Stimulated activated CD4-positive, alpha-beta T cell treated with anti-CD3 and anti-CD28 coated beads, TNF-alpha, amount 100 ng/mL, for 24 hours (primary cell): ENCODE results near the gene RIPOR1.
A peak's percentile ranks its signal among the peaks of the same experiment; 100 is the strongest.

ENCODE experiments used
- DNase-seq, 3 experiments: peaks; one replicate each; pipeline ENCODE4 v3.0.0-alpha.2; 2020; ENCODE audit warnings: low read depth in 3 of 3

Gene RIPOR1

GRCh38 chr16:67539691-67540635 is 11.3 kb downstream of the RIPOR1 start:
- DNase-seq, result no peak

- no peak for DNase-seq
Observed at GRCh38 chr16:67540756-67541155, 12.1 kb downstream of the RIPOR1 start.

- no peak for DNase-seq
Observed at GRCh38 chr16:67541391-67542263, 13.0 kb downstream of the RIPOR1 start.

DNA sequence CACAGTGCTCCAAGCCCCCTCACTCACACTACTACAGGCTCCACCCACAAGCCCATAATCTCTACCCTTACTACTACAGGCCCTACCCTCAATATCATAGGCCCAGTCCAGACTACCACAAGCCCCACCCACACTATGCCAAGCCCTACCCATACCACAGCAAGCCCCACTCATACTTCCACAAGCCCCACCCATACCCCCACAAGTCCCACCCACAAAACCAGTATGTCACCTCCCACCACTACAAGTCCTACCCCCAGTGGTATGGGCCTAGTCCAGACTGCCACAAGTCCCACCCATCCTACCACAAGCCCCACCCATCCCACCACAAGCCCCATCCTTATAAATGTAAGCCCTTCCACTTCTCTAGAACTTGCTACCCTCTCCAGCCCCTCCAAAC is 13.8 kb downstream of the RIPOR1 start:
- peak in 1 of 3 experiments; percentile 66 for DNase-seq

GRCh38 chr16:67543036-67543435 is 14.4 kb downstream of the RIPOR1 start:
- DNase-seq, result no peak

- DNase-seq, result no peak
Observed at GRCh38 chr16:67543582-67543981, 15.0 kb downstream of the RIPOR1 start.

GRCh38 chr16:67544329-67544841 is 15.8 kb downstream of the RIPOR1 start:
- no peak for DNase-seq

GRCh38 chr16:67544844-67545664 is 16.4 kb downstream of the RIPOR1 start:
- DNase-seq, result no peak

DNA sequence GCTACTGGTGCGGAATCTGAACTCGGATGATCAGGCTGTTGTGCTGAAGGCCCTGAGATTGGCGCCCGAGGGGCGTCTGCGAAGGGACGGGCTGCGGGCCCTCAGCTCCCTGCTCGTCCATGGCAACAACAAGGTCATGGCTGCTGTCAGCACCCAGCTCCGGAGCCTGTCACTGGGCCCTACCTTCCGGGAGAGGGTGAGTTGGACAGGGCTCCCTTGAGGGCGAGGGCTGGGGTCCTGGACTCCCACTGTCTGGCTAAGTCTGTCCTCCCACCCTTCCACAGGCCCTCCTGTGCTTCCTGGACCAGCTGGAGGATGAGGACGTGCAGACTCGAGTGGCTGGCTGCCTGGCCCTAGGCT is 17.0 kb downstream of the RIPOR1 start:
- DNase-seq, result no peak

DNA sequence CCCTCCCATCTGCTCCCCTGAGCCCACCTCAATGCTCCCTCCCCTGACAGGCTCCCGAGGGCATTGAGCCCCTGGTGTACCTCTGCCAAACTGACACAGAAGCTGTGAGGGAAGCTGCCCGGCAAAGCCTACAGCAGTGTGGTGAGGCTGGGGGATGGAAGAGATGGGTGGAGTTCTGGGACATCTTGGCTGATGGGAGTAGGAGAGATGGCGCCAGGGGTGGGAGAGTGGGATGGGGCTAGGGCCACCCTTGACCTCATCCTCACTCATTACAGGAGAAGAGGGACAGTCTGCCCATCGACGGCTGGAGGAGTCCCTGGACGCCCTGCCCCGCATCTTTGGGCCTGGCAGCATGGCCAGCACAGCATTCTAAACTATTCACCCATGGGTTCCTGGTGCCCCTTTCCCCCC is 17.5 kb downstream of the RIPOR1 start:
- no peak for DNase-seq

DNA sequence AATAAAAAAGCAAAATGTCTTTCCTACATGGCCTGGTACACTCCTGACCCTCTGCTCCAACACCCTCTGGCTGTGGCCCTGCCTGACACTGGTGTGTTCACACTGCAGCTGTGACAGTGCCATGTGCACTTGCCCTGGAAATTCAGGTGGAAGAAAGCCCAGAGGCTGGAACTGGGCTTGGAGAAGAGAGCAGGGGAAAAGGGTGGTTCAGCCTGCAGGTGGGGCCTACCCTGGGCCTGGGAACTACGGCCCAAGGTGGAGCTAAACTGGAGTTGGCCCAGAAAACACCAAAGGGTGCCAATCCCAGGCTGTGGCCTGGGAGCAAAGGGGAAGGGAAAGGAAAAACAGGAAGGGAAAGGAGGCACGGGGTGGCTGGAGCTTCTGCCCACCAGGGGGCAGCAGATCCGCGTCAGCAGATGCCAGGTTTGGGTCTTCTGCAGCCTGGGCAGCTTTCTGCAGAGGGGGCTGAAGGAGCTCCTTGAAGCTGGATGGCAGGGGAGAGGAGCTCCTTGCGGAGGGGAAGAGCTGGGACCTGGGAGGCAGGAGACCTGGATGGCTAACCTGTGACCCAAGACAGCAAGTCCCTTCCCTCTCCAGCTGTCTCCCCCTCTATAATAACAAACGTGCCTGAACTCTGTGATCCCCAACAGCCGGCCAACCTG is 18.3 kb downstream of the RIPOR1 start:
- peak in 2 of 3 experiments; percentile 53 to 69 for DNase-seq

DNA sequence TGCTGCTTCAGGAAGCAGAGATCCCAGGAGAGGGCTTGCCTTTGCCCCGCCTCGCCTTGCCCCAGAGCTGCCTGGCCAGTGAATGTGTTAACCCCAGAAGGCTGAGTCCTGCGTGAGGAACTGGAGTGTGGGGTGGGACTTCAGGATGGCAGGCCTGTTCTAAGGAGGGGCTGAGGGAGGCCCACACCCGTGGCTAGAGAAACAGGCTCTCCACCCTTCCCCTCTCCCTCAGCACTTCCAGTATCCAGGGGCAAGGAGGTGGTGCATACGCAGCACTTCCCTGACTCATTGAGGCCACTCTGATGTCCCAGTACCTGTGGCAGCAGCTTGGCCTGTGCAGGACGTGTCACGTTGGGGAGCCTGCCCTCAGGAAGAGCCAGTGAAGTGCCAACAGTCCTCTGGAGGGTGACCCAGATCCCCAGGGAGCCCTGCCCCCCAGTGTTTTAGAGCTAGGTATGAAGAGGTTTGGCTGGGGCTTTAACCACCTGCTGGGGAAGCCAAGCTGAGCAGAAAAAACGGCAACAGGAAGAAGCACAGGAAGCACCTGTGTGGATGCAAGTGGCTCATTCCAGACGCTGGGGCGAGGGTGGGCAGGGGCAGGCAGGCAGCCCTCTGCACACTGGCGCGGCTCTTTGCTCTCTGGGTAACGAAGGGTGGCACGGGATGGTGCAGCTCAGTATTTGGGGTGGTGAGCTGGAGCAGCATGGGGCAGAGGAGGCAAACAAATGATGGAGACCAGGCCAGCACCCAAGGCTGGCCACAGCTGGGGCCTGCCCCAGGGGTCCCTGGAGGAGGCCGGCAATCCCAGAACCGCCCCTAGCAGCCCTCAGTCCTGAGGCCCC is 19.0 kb downstream of the RIPOR1 start:
- DNase-seq, result no peak

GRCh38 chr16:67548265-67549126 is 19.9 kb downstream of the RIPOR1 start:
- no peak for DNase-seq

DNA sequence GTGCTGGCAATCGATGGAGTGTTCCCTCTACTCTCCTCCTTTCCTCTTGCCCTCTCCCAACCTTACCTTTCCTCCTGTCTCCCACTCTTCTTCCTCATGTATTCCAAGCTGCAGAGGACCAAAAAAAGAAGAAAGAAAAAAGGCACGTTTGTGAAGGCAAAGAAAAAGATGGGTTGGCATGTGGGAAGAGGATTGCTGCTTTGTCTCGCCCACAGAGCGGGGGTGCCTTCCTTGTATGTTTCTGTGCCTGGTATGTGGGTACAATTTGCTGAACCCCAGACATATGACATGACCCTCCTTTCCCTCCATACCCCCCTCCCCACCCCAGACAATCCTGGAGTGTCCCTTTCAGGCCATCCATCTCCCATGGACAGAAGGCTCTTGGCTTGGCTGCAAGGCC is 20.6 kb downstream of the RIPOR1 start:
- no peak for DNase-seq

DNA sequence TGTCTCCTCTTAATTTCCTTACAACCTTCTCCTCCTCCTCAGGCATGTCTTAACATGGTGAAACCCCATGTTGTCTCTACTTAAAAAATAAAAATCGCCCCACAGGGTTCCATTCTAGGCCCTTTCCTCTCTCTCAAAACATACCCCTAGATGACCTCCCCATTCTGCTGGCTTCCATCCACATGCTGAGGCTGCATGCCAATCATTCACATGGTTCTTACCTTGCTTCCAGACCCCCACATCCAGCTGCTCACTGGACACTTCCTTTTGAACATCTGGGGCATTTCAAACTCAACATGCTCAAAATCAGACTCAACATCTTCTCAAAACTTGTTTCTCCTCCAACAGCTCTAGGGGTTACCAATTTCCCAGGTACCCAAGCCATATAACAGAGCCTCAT is 21.3 kb downstream of the RIPOR1 start:
- no peak for DNase-seq

GRCh38 chr16:67551091-67551490 is 22.5 kb downstream of the RIPOR1 start:
- no peak for DNase-seq

GRCh38 chr16:67551972-67552371 is 23.3 kb downstream of the RIPOR1 start:
- DNase-seq, result no peak

- DNase-seq, result no peak
Observed at GRCh38 chr16:67552476-67552875, 23.8 kb downstream of the RIPOR1 start.

GRCh38 chr16:67555795-67556212 is 27.2 kb downstream of the RIPOR1 start:
- no peak for DNase-seq
